ENCODE data around the gene WDFY4. TPM values are rescaled to one million over a fixed set of nuclear protein-coding genes. Genes with fewer than 3 reads are reported as not detected.

The WDFY4 gene
- total and polyA plus RNA-seq, 5 donors = 0.57 to 4.4 (median 2.4) TPM

DNA sequence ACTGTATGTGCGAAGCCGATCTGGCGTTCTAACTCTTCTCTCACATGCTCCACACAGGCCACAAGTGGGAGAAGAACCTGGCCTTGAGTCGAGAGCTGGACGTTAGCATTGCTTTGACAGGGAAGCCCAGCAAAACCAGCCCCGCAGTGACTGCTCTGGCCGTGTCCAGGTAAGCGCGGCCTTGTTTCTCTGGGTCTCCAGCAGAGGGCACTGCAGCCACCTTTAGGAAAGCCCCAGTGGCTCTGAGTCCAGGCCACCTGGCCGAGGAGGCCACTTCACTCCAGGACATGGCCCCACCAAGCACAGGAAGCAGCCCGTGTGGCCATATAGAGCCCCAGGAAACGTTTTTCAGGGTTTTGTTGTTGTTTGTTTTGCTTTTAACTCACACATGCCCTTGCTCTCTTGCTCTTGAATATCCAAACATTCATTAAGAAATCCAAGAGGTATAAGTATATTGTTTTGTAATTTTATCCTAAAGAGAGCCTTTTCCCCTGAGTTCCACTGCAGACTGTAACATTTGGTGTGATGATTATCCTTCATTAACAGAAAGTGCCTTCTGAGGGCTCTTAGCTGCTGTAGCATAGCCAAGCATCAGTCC lies 296.7 kb downstream of the WDFY4 start:
- Histone ChIP-seq H3K27me3 (ENCODE audit: control insufficient read depth, insufficient read depth) (no peaks in the 10 kb centered on the region), H3K4me1 (ENCODE audit: control insufficient read depth, insufficient read depth, low read length) (no peaks in the 10 kb centered on the region), H3K27ac (ENCODE audit: low read length) (no peak overlapping the region), H3K9me3 (ENCODE audit: control insufficient read depth, low read length) (no peaks in the 10 kb centered on the region), H3K4me3 (ENCODE audit: low read length) (no peak overlapping the region)
- 28% methylated on average over 12 of the region's 12 CpGs for WGBS
- intact Hi-C loops (cut with DNase I) = loop anchor here (5.0 to 10.0 kb wide), 2 partner anchors 181 to 533 kb away; no protein-coding TSS in a partner anchor
- DNase-seq = peak; percentile 61 to 83 (median 81)
- ATAC-seq = peak; percentile 75 to 88

DNA sequence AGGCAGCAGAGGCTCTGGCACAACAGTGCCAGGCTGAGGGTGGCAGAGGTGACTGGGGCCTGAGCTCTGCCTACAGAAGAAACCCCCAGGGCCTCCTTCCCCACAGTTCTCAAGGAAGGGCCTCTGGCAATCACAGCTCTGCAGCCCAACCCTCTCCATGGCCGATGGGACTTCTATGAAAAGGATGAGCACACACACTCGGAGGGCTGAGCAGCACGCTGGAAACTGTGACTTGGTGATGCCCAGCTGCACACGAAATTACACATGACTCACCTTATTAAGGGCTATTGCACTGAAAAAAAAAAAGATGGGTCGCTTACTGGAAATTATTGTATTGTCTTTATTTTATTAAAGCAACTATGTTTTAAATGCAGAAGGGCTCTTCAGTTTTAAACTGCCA lies 297.9 kb downstream of the WDFY4 start:
- intact Hi-C loops (cut with DNase I) = loop anchor here (5.0 to 10.0 kb wide), 2 partner anchors 180 to 532 kb away; no protein-coding TSS in a partner anchor
- Histone ChIP-seq H3K4me3 (ENCODE audit: low read length) (no peak overlapping the region), H3K4me1 (ENCODE audit: control insufficient read depth, insufficient read depth, low read length) (no peaks in the 10 kb centered on the region), H3K27me3 (ENCODE audit: control insufficient read depth, insufficient read depth) (no peaks in the 10 kb centered on the region), H3K9me3 (ENCODE audit: control insufficient read depth, low read length) (no peaks in the 10 kb centered on the region), H3K27ac (ENCODE audit: low read length) (no peak overlapping the region)
- no peak for ATAC-seq
- DNase-seq = no peak
- 87% methylated on average over 5 of the region's 5 CpGs for WGBS

DNA sequence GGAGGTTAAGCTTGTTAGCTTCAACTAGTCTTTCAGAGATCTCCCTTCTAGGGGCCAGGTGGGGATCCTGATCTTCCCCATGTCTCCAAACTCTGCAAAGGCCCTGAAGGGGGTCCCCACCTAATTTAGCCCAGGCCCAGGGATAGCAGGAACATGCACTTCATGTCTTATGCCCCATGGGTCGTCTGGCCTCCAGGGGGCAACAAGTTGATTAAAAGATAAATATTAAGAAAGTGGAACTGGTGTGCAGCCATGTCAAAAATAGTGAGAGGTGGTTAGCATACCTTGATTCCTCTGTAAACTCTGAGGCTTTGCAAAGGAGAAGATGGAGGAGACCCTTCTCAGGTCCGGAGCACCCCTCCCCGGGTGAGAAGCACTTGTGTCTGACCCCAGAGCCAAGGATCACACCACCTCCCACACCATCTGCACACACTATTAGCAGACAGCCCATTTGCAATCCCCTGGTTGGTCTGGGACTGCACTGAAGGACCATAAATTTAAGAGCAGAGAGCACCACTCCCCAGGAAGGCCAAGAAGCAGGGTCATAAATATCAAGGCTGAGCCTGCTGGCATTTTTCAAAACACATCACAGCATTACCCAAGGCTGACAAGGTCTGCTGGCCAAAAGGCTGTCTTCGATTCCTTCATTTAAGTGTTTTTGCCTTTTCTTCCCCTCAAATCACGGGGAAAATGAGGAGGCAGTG lies 299.1 kb downstream of the WDFY4 start:
- Histone ChIP-seq H3K27me3 (ENCODE audit: control insufficient read depth, insufficient read depth) (no peaks in the 10 kb centered on the region), H3K4me3 (ENCODE audit: low read length) (no peak overlapping the region), H3K27ac (ENCODE audit: low read length) (no peak overlapping the region), H3K4me1 (ENCODE audit: control insufficient read depth, insufficient read depth, low read length) (no peaks in the 10 kb centered on the region), H3K9me3 (ENCODE audit: control insufficient read depth, low read length) (no peaks in the 10 kb centered on the region)
- DNase-seq (no peak), ATAC-seq (no peak)
- 76% methylated on average over 5 of the region's 5 CpGs for WGBS
- intact Hi-C loops (cut with DNase I) = loop anchor here (5.0 to 10.0 kb wide), 2 partner anchors 179 to 531 kb away; no protein-coding TSS in a partner anchor

DNA sequence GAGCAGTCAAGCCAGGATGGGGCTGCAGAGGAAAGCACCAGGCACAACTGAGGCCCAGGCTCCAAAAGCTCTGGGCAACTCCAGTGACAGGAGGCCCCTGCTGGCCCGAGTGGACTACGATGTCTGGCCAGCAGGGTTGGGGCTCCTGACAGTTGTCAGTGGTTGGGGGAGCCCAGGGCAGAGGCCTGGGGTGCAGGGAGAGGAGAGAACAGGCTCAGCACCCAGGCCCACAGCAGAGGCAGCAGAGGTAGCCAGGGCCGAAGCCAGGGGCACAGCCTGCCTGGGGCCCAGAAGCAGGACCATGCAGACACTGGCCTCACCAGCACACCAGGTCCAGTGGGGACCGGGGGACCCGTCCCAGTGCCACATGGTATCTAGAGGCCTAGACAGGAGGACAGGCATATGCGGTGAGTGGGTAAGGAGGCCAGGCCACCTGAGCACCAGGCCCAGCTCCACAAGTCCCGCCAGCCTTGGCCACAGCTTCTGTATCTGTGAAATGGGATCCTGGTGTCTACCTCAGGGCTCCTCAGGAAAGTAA lies 301.0 kb downstream of the WDFY4 start:
- no peaks in the 10 kb centered on the region for H3K27me3 ChIP-seq (ENCODE audit: control insufficient read depth, insufficient read depth)
- ATAC-seq (no peak), DNase-seq (no peak)
- no peak overlapping the region for H3K4me3 ChIP-seq (ENCODE audit: low read length)
- H3K9me3 ChIP-seq (ENCODE audit: control insufficient read depth, low read length) = no peaks in the 10 kb centered on the region
- H3K27ac ChIP-seq (ENCODE audit: low read length) = no peak overlapping the region
- no peaks in the 10 kb centered on the region for H3K4me1 ChIP-seq (ENCODE audit: control insufficient read depth, insufficient read depth, low read length)
- intact Hi-C loops (cut with DNase I) = loop anchor here in 3 of 4 donors (5.0 to 10.0 kb wide), 2 partner anchors 177 to 529 kb away; no protein-coding TSS in a partner anchor
- WGBS = 90% methylated on average over 7 of the region's 7 CpGs

DNA sequence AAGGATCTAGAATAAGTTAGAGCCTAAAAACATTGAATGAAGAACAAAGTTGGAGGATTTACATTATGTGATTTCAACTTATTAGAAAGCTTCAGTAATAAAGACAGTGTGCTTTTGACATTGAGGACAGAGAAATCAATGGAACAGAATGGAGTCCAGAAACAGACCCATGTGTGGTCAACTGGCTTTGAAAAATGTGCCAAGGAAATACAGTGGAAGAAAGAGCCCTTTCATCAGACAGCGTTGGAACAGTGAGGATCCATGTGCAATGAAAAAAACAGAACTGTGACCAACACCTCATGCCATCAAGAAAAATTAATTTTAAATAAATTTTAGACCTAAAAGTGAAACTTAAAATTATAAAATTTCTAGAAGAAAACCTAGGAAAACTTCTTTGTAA lies 305.6 kb downstream of the WDFY4 start:
- no peak for ATAC-seq
- Histone ChIP-seq H3K4me3 (ENCODE audit: low read length) (no peak overlapping the region), H3K9me3 (ENCODE audit: control insufficient read depth, low read length) (no peaks in the 10 kb centered on the region), H3K27me3 (ENCODE audit: control insufficient read depth, insufficient read depth) (no peaks in the 10 kb centered on the region), H3K4me1 (ENCODE audit: control insufficient read depth, insufficient read depth, low read length) (no peaks in the 10 kb centered on the region), H3K27ac (ENCODE audit: low read length) (no peak overlapping the region)
- intact Hi-C loops (cut with DNase I) = no loop called here
- 83% methylated on average over 1 of the region's 1 CpG for WGBS
- DNase-seq = no peak

DNA sequence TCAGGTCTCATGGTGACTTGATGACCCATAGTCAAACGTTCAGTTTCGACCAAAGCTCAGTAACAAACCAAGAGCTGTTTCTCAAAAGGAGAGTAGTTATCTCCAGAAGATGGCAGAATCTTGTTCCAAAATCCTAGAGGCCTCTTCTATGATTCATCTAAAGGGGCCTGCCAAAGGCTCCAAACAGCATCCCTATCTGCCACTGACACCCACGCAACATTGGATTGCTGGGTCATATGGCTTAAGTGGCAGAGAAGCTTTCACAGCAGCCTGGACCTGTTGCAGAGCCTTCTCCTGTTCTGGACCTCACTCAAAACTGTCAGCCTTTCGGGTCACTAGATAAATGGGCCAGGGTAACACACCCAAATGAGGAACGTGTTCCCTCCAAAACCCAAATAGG lies 309.0 kb downstream of the WDFY4 start:
- Histone ChIP-seq H3K4me1 (ENCODE audit: control insufficient read depth, insufficient read depth, low read length) (no peaks in the 10 kb centered on the region), H3K4me3 (ENCODE audit: low read length) (no peak overlapping the region), H3K9me3 (ENCODE audit: control insufficient read depth, low read length) (no peaks in the 10 kb centered on the region), H3K27ac (ENCODE audit: low read length) (no peak overlapping the region), H3K27me3 (ENCODE audit: control insufficient read depth, insufficient read depth) (no peaks in the 10 kb centered on the region)
- intact Hi-C loops (cut with DNase I) = no loop called here
- no peak for DNase-seq
- 54% methylated on average over 5 of the region's 5 CpGs for WGBS
- ATAC-seq = no peak

DNA sequence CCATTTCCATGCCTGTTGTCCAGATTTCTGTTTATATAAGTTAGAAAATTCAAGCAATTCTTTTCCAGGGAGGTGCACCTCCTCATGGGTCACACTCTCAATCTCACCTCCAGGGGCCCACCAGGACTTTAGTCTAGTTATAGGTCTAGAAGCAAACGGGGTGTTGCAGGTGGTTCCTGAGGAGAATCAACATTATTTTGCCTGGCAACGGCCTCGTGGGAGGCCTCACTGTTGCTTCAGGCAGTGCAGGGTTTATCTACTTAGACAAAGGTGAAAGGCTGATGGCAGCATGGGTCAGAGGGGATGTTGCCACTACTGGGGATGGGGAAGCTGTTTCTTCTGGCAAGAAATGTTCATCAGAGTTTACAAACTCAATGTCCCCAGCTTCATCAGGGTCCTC lies 311.7 kb downstream of the WDFY4 start:
- ATAC-seq = no peak
- no peak for DNase-seq
- intact Hi-C loops (cut with DNase I) = no loop called here
- Histone ChIP-seq H3K4me1 (ENCODE audit: control insufficient read depth, insufficient read depth, low read length) (no peaks in the 10 kb centered on the region), H3K4me3 (ENCODE audit: low read length) (no peak overlapping the region), H3K9me3 (ENCODE audit: control insufficient read depth, low read length) (no peaks in the 10 kb centered on the region), H3K27me3 (ENCODE audit: control insufficient read depth, insufficient read depth) (no peaks in the 10 kb centered on the region), H3K27ac (ENCODE audit: low read length) (no peak overlapping the region)
- WGBS = 67% methylated on average over 3 of the region's 3 CpGs

DNA sequence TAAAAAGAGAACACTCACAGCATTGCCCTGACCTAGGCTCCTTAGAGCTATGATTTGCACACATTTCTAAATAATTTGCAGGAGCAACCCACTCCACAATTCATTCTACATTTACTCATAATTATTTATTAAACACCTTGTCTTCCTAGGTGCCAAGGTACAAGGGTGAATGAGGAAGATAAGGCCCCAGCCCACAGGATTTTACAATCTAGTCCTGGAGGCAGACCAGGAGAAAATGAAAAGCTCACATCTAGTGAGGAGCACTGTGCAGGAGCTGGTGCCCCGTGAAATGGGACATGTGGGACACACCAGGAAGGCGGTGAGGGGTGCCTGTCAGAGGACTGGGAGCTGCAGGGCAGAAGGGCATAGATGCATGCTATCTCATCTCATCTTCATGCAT lies 314.7 kb downstream of the WDFY4 start:
- Histone ChIP-seq H3K27ac (ENCODE audit: low read length) (no peak overlapping the region), H3K4me1 (ENCODE audit: control insufficient read depth, insufficient read depth, low read length) (no peaks in the 10 kb centered on the region), H3K9me3 (ENCODE audit: control insufficient read depth, low read length) (no peaks in the 10 kb centered on the region), H3K27me3 (ENCODE audit: control insufficient read depth, insufficient read depth) (no peaks in the 10 kb centered on the region), H3K4me3 (ENCODE audit: low read length) (no peak overlapping the region)
- intact Hi-C loops (cut with DNase I) = no loop called here
- DNase-seq = no peak
- WGBS = 91% methylated on average over 2 of the region's 2 CpGs
- ATAC-seq = no peak

DNA sequence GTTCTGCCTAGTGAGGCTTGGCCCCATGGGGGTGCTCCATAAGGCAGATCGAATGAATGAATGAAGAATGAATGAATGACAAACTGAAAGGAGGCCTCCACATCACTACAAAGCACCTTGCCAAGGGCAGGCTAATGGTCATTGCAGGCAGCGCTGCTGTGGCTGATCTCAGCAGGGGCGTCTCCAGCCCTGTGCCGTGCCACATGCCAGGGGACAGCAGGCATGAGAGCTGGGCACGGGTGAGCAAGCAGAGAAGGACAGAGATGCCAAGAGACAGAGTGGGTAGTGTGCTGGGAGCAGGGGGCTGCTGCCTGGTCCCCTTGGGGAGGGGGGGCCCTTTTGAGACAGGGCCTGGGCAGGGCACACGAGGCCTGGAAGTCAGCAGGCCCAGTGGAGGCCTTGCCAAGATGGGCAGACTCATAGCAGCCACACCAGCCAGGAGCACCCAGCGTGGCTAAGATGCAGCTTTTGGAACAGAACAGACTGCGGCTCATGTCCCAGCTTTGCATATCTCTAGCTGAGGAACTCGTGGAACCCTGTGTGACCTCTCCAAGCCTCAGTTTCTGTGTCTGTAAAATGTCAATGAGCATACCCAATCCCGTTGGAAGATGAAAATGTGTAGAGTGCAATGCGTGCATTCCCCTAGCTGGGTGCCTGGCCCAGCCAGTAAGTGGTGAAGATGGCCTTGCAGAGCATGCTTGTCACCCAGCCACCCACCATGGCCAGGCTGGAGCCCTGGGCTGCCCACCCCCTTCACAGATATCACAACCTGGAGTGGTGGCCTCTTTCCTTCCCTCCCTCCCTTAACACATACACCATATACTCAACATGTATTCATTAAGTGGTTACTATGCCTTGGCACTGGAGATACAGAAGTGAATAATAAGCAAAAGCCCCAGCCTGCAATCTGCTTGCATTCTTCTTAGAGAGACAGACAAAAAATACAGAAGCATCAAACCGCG lies 316.0 kb downstream of the WDFY4 start:
- 85% methylated on average over 13 of the region's 13 CpGs for WGBS
- no peak overlapping the region for H3K27ac ChIP-seq (ENCODE audit: low read length)

DNA sequence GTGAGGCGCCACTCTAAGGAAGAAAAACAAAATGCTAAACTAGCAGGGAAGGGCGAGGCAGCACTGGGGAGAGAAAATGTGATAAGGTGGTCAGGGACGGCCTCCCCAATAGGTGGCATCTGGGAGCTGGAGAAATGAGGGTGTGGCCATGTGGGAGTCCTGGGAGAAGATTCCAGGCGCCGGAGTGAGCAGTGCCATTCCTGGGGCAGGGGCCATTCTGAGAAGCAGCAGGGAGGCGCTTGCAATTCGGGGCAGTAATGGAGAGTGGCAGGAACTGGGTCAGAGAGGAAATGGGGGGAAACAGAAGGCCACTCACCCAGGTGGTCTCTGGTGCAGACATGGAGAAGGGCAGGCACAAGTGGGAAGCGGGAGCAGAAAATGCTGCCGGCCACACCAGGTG lies 316.7 kb downstream of the WDFY4 start:
- intact Hi-C loops (cut with DNase I) = loop anchor here in 2 of 4 donors (10.0 kb wide), 1 partner anchor 113 kb away; the partner anchor contains the start of gene VSTM4 (in 2 of the 2)
- Histone ChIP-seq H3K27ac (ENCODE audit: low read length) (no peak overlapping the region), H3K27me3 (ENCODE audit: control insufficient read depth, insufficient read depth) (no peaks in the 10 kb centered on the region), H3K9me3 (ENCODE audit: control insufficient read depth, low read length) (no peaks in the 10 kb centered on the region), H3K4me3 (ENCODE audit: low read length) (no peak overlapping the region), H3K4me1 (ENCODE audit: control insufficient read depth, insufficient read depth, low read length) (no peaks in the 10 kb centered on the region)
- DNase-seq = peak in 1 of 3 donors; percentile 66
- ATAC-seq = peak; percentile 71 to 86
- WGBS = 62% methylated on average over 9 of the region's 9 CpGs

More for the DNA sequence above, 316.0 kb downstream of the WDFY4 start:
- no peaks in the 10 kb centered on the region for H3K27me3 ChIP-seq (ENCODE audit: control insufficient read depth, insufficient read depth)
- no peak for DNase-seq
- H3K9me3 ChIP-seq (ENCODE audit: control insufficient read depth, low read length) = no peaks in the 10 kb centered on the region
- H3K4me1 ChIP-seq (ENCODE audit: control insufficient read depth, insufficient read depth, low read length) = no peaks in the 10 kb centered on the region
- intact Hi-C loops (cut with DNase I) = loop anchor here in 2 of 4 donors (10.0 kb wide), 1 partner anchor 114 kb away; the partner anchor contains the start of gene VSTM4 (in 2 of the 2)
- no peak overlapping the region for H3K4me3 ChIP-seq (ENCODE audit: low read length)
- ATAC-seq = peak; percentile 8 to 10
